Colonic mucosa (tissue), 4 donors: ENCODE results near the gene PRODH2. TPM values are rescaled to one million over a fixed set of nuclear protein-coding genes. Genes with fewer than 3 reads are reported as not detected.
"Not testable (repeated sequence)": the region's sequence is repeated elsewhere in the genome, so short reads cannot be mapped to it uniquely, and the experiment has no call there.

ENCODE experiments used
- DNase-seq: peaks from one replicate; pipeline ENCODE4 v3.0.0-alpha.2; 2020
- H3K27ac ChIP-seq: fragments of 200-600 bp; one replicate; pipeline ENCODE4 v1.8.0; 2021
- H3K27me3 ChIP-seq: fragments of 200-600 bp; one replicate; pipeline ENCODE4 v1.8.0; 2021
- H3K36me3 ChIP-seq: fragments of 200-600 bp; one replicate; pipeline ENCODE4 v1.8.0; 2021
- H3K4me1 ChIP-seq: fragments of 200-600 bp; one replicate; pipeline ENCODE4 v1.8.0; 2021; ENCODE audit warnings: mild to moderate bottlenecking
- H3K4me3 ChIP-seq: fragments of 200-600 bp; one replicate; pipeline ENCODE4 v1.8.0; 2021
- H3K9ac ChIP-seq, 2 donors: one replicate each; pipeline ENCODE4 v1.7.0; 2013; ENCODE audit warnings: control low read depth in 2 of 2, low read depth in 2 of 2, low read length in 2 of 2
- H3K9me3 ChIP-seq: fragments of 200-600 bp; one replicate; pipeline ENCODE4 v1.8.0; 2021
- intact Hi-C: fragments of 100-400 bp; cut with DNase I; formaldehyde crosslinking; loops from one replicate; pipeline ENCODE4 v1.14.1; 2022
- total RNA-seq, 2 donors: library from RNA; stranded (reverse); fragmentation: NEBNext Ultra II Directional in 1 of 2; extraction: Animal tissue kit (Norgen Biotek cat#: 25700) in 1 of 2; gene quantifications; one replicate each; pipeline ENCODE4 v1.2.1, GENCODE V29; 2021
- TF ChIP-seq, protein P1 (sequence below): fragments of 200-600 bp; IDR thresholded peaks from one replicate; pipeline ENCODE4 v1.8.0; 2022; ENCODE audit warnings: antibody characterized with exemption, mild to moderate bottlenecking
- donor health status: healthy.
- donor health status: DM: no; HTN: no; CAD: no.
- donor health status: DM: no; HTN: no; CAD: no.

Gene PRODH2
- total RNA-seq, 2 donors from 2014 or later = not detected

GRCh38 chr19:35775298-35776101 lies 37.1 kb downstream of the PRODH2 start, which contains the start of gene ARHGAP33:
TSS of gene ARHGAP33 (plus strand) at chr19:35775564. CDS start at chr19:35775659, 95 bp downstream.
- Histone ChIP-seq H3K4me1 (no peaks in the 10 kb centered on the region), H3K9ac (peak within 1 kb of the TSS; percentile 51 to 66), H3K9me3 (no peaks in the 10 kb centered on the region), H3K36me3 (no peaks in the 10 kb centered on the region), H3K27me3 (no peaks in the 10 kb centered on the region), H3K27ac (no peak within 1 kb of the TSS), H3K4me3 (peak within 1 kb of the TSS; percentile 88)
- intact Hi-C loops = no loop called here
- peak; percentile 100 for DNase-seq
- TF ChIP-seq, protein P1, sequence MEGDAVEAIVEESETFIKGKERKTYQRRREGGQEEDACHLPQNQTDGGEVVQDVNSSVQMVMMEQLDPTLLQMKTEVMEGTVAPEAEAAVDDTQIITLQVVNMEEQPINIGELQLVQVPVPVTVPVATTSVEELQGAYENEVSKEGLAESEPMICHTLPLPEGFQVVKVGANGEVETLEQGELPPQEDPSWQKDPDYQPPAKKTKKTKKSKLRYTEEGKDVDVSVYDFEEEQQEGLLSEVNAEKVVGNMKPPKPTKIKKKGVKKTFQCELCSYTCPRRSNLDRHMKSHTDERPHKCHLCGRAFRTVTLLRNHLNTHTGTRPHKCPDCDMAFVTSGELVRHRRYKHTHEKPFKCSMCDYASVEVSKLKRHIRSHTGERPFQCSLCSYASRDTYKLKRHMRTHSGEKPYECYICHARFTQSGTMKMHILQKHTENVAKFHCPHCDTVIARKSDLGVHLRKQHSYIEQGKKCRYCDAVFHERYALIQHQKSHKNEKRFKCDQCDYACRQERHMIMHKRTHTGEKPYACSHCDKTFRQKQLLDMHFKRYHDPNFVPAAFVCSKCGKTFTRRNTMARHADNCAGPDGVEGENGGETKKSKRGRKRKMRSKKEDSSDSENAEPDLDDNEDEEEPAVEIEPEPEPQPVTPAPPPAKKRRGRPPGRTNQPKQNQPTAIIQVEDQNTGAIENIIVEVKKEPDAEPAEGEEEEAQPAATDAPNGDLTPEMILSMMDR = no peak

- TF ChIP-seq, protein P1 = no peak
- H3K9me3 ChIP-seq = no peaks in the 10 kb centered on the region
- H3K4me1 ChIP-seq = no peaks in the 10 kb centered on the region
- H3K27ac ChIP-seq = no peak overlapping the region
- peak overlapping the region in 1 of 2 donors; percentile 19 for H3K9ac ChIP-seq
- H3K27me3 ChIP-seq = no peaks in the 10 kb centered on the region
- DNase-seq = no peak
- H3K36me3 ChIP-seq = no peaks in the 10 kb centered on the region
- H3K4me3 ChIP-seq = peak overlapping the region; percentile 88
- intact Hi-C loops = no loop called here
Observed at GRCh38 chr19:35775046-35775297, 37.7 kb downstream of the PRODH2 start.

DNA sequence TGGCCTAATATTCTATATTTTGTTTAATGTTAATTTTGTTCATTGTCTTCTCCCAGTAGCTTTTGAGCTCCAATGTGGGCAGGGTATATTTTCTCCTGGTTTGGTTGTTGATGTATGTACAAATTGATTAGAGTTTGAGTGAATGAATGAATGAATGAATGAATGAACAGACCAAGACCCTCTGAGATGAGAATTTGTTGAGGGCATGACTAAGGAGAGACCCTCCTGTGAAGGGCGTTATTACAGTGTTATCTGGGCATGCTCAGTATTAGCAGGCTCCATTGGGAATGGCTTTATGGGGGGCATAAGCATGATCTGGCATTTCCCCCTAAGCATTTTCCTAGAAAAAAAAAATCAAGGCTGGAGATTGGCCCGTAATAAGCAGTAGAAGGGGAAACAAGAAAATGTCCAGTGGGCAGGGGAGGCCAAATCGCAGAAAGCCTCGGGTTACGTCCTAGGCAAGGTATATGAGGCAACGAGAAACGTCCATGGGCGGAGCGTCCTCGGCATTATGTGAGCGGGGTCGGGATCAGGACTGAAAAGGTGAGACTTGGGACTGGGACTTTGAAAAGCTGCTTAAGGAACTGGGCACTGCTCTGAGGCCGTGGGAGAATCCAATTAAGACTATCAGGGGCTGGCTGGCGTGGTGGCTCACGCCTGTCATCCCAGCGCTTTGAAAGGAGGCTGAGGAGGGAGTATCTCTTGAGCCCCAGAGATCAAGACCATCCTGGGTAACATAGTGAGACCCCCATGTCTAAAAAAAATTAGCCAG lies 38.2 kb downstream of the PRODH2 start:
- H3K27me3 ChIP-seq = no peaks in the 10 kb centered on the region
- peak overlapping the region; percentile 88 for H3K4me3 ChIP-seq
- no peak overlapping the region for H3K27ac ChIP-seq
- intact Hi-C loops = no loop called here
- no peaks in the 10 kb centered on the region for H3K4me1 ChIP-seq
- TF ChIP-seq, protein P1 = no peak
- no peak for DNase-seq
- peak overlapping the region; percentile 19 to 43 for H3K9ac ChIP-seq
- no peaks in the 10 kb centered on the region for H3K36me3 ChIP-seq
- no peaks in the 10 kb centered on the region for H3K9me3 ChIP-seq

GRCh38 chr19:35773020-35773806 lies 39.4 kb downstream of the PRODH2 start:
- TF ChIP-seq, protein P1 = no peak
- H3K9ac ChIP-seq = no peak overlapping the region
- no peaks in the 10 kb centered on the region for H3K4me1 ChIP-seq
- no peaks in the 10 kb centered on the region for H3K27me3 ChIP-seq
- no peaks in the 10 kb centered on the region for H3K9me3 ChIP-seq
- no peak overlapping the region for H3K27ac ChIP-seq
- intact Hi-C loops = no loop called here
- no peak for DNase-seq
- no peaks in the 10 kb centered on the region for H3K36me3 ChIP-seq
- H3K4me3 ChIP-seq = no peak overlapping the region

GRCh38 chr19:35772362-35772761 lies 40.3 kb downstream of the PRODH2 start:
- DNase-seq, H3K36me3 ChIP-seq, H3K4me1 ChIP-seq, H3K27ac ChIP-seq, H3K4me3 ChIP-seq, H3K9me3 ChIP-seq, H3K27me3 ChIP-seq, H3K9ac ChIP-seq, intact Hi-C loops: not testable (repeated sequence)
